Endodermal cell (in vitro differentiated cells): ENCODE measurements around the gene CDK4. TPM values are rescaled to one million over a fixed set of nuclear protein-coding genes. Genes with fewer than 3 reads are reported as not detected.

ENCODE experiments used
- DNase-seq: peaks from one replicate; pipeline ENCODE4 v3.0.0-alpha.2; 2017
- H3K27ac ChIP-seq: 2 replicates; pipeline ENCODE4 v1.5.1; 2013; ENCODE audit warnings: mild to moderate bottlenecking, low read depth, low read length, moderate library complexity
- H3K27me3 ChIP-seq: 2 replicates; pipeline ENCODE4 v1.6.1; 2013; ENCODE audit warnings: mild to moderate bottlenecking, low read length, moderate library complexity; ENCODE audit not compliant: insufficient read depth, control insufficient read depth, poor library complexity, severe bottlenecking
- H3K36me3 ChIP-seq: 2 replicates; pipeline ENCODE4 v1.7.0; 2013; ENCODE audit warnings: mild to moderate bottlenecking, low read length, moderate library complexity; ENCODE audit not compliant: control insufficient read depth, insufficient read depth
- H3K4me1 ChIP-seq: one replicate; pipeline ENCODE4 v1.7.0; 2013; ENCODE audit warnings: low read length; ENCODE audit not compliant: control insufficient read depth, insufficient read depth
- H3K4me3 ChIP-seq: 2 replicates; pipeline ENCODE4 v1.5.1; 2013; ENCODE audit warnings: mild to moderate bottlenecking, low read length, moderate library complexity
- H3K9ac ChIP-seq: 2 replicates; pipeline ENCODE4 v1.6.1; 2013; ENCODE audit warnings: mild to moderate bottlenecking, low read length, moderate library complexity; ENCODE audit not compliant: poor library complexity, severe bottlenecking; ENCODE audit errors: extremely low read depth
- H3K9me3 ChIP-seq: 2 replicates; pipeline ENCODE4 v1.6.1; 2013; ENCODE audit warnings: mild to moderate bottlenecking, low read length, moderate library complexity; ENCODE audit not compliant: control insufficient read depth
- H3K27ac Mint-ChIP-seq: 2 replicates; pipeline ENCODE4 v1.8.0; 2020; ENCODE audit warnings: mixed read lengths
- H3K27me3 Mint-ChIP-seq: 2 replicates; pipeline ENCODE4 v1.8.0; 2021; ENCODE audit warnings: mild to moderate bottlenecking, mixed read lengths; ENCODE audit not compliant: insufficient read depth
- H3K36me3 Mint-ChIP-seq: 2 replicates; pipeline ENCODE4 v1.8.0; 2020; ENCODE audit warnings: low read depth, mixed read lengths
- H3K4me1 Mint-ChIP-seq: 2 replicates; pipeline ENCODE4 v1.8.0; 2020; ENCODE audit warnings: mixed read lengths
- H3K4me3 Mint-ChIP-seq: 2 replicates; pipeline ENCODE4 v1.8.0; 2020; ENCODE audit warnings: mild to moderate bottlenecking, moderate library complexity, mixed read lengths
- H3K9me3 Mint-ChIP-seq: 2 replicates; pipeline ENCODE4 v1.8.0; 2020; ENCODE audit warnings: mild to moderate bottlenecking, mixed read lengths
- WGBS, 2 experiments: methylation state at CpG; one replicate each; pipeline versions ENCODE4 v1.1.5 to v1.1.7; 2013; ENCODE audit warnings: missing lambda C conversion rate in 2 of 2, mixed read lengths in 1 of 2; ENCODE audit not compliant: insufficient coverage in 1 of 2, insufficient read length in 1 of 2; 5-methylcytosine and 5-hydroxymethylcytosine counted together
- total RNA-seq, 2 donors: library from RNA; stranded (reverse); fragmentation: NEBNext Ultra II Directional in 1 of 2; extraction: Animal tissue kit (Norgen Biotek cat#: 25700) in 1 of 2; gene quantifications; 2 replicates in 1 of 2; 3 replicates in 1 of 2; pipeline ENCODE4 v1.2.1, GENCODE V29; 2021
- TF ChIP-seq, protein P1 (sequence below): fragments of 200-600 bp; sonication (generic); conservative IDR thresholded peaks from 2 replicates; pipeline ENCODE4 v1.5.0; 2021; ENCODE audit warnings: antibody characterized with exemption, mild to moderate bottlenecking

Gene CDK4
- total RNA-seq, 2 donors from 2014 or later, result 144 to 186 TPM

DNA sequence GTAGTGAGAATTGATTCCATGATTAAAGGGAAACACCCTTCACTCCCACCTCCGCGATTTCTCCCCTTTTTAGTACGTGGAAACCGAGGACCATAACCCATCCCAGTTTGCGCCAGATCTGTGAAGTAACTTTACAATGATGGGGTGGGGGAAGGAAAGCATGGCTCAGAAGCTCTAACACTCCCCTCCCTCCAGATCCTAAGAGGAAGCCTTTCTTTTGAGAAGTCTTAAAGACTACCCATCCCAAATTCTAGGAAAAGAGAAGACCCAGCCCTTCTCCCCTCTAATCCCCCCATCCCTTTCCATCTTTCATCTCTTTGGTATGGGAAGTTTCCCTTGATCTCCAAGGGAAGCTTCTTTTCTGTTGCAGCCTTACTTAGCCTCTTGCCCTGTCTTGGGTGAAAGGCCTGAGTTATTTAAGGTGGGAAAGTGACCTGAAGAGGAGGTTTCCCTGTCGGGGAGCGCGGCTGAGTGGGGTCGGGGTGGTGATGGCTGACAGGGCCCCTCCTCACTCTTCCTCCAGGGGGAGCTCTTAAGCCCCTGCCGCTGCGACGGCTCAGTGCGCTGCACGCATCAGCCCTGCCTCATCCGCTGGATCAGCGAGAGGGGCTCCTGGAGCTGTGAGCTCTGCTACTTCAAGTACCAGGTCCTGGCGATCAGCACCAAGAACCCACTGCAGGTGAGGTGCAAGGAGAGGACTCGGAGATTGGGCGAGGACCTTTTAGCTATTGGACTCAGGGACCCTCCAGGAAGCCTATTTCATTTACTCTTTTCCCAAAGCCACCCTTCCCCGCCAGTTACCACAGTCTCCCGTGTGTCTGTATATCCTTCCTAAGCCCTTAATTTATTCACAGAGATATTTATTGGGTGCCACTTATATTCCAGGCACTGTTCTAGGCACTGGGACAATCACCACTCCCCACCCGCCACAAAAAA lies 4.6 kb upstream of the CDK4 start:
- Histone ChIP-seq H3K9me3 (no peaks in the 10 kb centered on the region), H3K27me3 (peaks cover 56% of the 10 kb centered on the region), H3K4me1 (no peaks in the 10 kb centered on the region), H3K27ac (no peak overlapping the region), H3K9ac (no peak overlapping the region), H3K4me3 (peak overlapping the region; percentile 79), H3K36me3 (peaks cover 7% of the 10 kb centered on the region)
- DNase-seq, result peak; percentile 95
- peaks cover 29% of the 10 kb centered on the region for H3K4me1 Mint-ChIP-seq
- H3K9me3 Mint-ChIP-seq, result no peaks in the 10 kb centered on the region
- WGBS, 2 experiments, result 13 to 18% methylated on average over 5 to 16 of the region's 22 CpGs
- peaks cover 13% of the 10 kb centered on the region for H3K36me3 Mint-ChIP-seq
- peaks cover 68% of the 10 kb centered on the region for H3K27me3 Mint-ChIP-seq
- no peak overlapping the region for H3K27ac Mint-ChIP-seq
- H3K4me3 Mint-ChIP-seq, result peak overlapping the region; percentile 73
- TF ChIP-seq, protein P1, sequence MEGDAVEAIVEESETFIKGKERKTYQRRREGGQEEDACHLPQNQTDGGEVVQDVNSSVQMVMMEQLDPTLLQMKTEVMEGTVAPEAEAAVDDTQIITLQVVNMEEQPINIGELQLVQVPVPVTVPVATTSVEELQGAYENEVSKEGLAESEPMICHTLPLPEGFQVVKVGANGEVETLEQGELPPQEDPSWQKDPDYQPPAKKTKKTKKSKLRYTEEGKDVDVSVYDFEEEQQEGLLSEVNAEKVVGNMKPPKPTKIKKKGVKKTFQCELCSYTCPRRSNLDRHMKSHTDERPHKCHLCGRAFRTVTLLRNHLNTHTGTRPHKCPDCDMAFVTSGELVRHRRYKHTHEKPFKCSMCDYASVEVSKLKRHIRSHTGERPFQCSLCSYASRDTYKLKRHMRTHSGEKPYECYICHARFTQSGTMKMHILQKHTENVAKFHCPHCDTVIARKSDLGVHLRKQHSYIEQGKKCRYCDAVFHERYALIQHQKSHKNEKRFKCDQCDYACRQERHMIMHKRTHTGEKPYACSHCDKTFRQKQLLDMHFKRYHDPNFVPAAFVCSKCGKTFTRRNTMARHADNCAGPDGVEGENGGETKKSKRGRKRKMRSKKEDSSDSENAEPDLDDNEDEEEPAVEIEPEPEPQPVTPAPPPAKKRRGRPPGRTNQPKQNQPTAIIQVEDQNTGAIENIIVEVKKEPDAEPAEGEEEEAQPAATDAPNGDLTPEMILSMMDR, result peak; percentile 92

DNA sequence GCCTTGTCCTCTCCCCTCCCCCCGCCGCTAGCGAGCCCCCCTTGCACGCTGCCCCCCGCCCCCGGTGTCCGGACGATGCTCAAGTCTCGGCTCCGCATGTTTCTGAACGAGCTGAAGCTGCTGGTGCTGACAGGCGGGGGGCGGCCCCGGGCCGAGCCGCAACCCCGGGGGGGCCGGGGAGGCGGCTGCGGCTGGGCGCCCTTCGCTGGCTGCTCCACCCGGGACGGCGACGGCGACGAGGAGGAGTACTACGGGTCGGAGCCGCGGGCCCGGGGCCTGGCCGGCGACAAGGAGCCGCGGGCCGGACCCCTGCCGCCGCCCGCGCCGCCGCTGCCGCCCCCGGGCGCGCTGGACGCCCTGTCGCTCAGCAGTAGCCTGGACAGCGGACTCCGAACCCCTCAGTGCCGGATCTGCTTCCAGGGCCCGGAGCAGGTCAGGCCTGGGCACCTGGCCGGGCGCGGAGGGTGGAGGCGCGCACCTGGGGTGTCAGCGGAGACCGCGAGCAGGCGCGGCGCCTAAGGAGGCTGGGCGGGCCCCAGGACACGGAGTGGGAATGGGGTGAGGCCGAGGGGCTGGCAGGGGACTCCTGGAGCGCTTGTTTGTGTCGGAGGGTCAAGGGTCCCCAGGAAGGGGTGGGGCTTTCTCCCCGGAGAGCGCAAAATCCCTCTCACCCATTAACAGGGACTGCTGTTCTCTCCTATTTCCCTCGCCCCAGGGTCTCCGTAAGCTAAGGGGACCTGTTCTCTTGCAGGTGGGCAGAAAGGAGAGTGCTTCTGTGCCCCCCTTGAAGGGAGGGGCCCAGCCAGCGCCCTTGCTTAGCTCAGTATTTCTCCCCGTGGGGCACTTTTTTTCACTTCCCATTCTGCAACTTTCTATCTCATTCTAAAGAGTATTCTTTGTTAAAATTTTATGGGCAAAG lies 3.6 kb upstream of the CDK4 start:
- H3K27ac Mint-ChIP-seq, result no peak overlapping the region
- H3K4me3 Mint-ChIP-seq, result peak overlapping the region; percentile 73
- Histone ChIP-seq H3K9me3 (no peaks in the 10 kb centered on the region), H3K27me3 (peaks cover 46% of the 10 kb centered on the region), H3K4me3 (peak overlapping the region; percentile 79), H3K9ac (no peak overlapping the region), H3K27ac (no peak overlapping the region), H3K4me1 (peaks cover 4% of the 10 kb centered on the region), H3K36me3 (peaks cover 12% of the 10 kb centered on the region)
- peaks cover 59% of the 10 kb centered on the region for H3K27me3 Mint-ChIP-seq
- peak; percentile 83 for DNase-seq
- H3K9me3 Mint-ChIP-seq, result no peaks in the 10 kb centered on the region
- TF ChIP-seq, protein P1, result no peak
- 0% methylated on average over 28 to 70 of the region's 76 CpGs for WGBS, 2 experiments
- peaks cover 36% of the 10 kb centered on the region for H3K4me1 Mint-ChIP-seq
- peaks cover 22% of the 10 kb centered on the region for H3K36me3 Mint-ChIP-seq

DNA sequence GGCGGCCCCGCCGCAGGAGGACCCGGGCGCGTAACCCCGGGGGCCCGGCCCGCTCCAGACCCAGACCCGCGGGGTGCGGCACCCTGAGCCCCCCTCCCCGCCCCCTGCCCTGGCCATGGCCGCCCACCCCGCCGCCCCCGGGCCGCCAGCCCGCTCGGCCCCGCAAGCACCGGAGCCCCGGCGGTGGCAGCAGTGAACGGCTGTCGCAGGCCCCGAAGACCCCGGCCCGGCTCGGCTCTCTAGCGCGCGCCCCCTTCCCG lies 3.0 kb upstream of the CDK4 start:
- H3K4me1 Mint-ChIP-seq, result peaks cover 37% of the 10 kb centered on the region
- H3K27me3 Mint-ChIP-seq, result peaks cover 54% of the 10 kb centered on the region
- peaks cover 28% of the 10 kb centered on the region for H3K36me3 Mint-ChIP-seq
- Histone ChIP-seq H3K9me3 (no peaks in the 10 kb centered on the region), H3K4me1 (peaks cover 5% of the 10 kb centered on the region), H3K36me3 (peaks cover 18% of the 10 kb centered on the region), H3K9ac (no peak overlapping the region), H3K27me3 (peaks cover 43% of the 10 kb centered on the region), H3K4me3 (no peak overlapping the region), H3K27ac (no peak overlapping the region)
- 0% methylated on average over 33 of the region's 34 CpGs; no CpG with 5 or more reads in 1 of the 2 experiments for WGBS, 2 experiments
- TF ChIP-seq, protein P1, result no peak
- DNase-seq, result no peak
- no peak overlapping the region for H3K27ac Mint-ChIP-seq
- peak overlapping the region; percentile 73 for H3K4me3 Mint-ChIP-seq
- no peaks in the 10 kb centered on the region for H3K9me3 Mint-ChIP-seq
